ENCODE data around the gene TAF3. TPM values are rescaled to one million over a fixed set of nuclear protein-coding genes. Genes with fewer than 3 reads are reported as not detected.
A peak's percentile ranks its signal among the peaks of the same experiment; 100 is the strongest.

Gene TAF3
- total and polyA plus RNA-seq, 5 donors from 2014 or later, result 6.8 to 20.8 (median 8.8) TPM

DNA sequence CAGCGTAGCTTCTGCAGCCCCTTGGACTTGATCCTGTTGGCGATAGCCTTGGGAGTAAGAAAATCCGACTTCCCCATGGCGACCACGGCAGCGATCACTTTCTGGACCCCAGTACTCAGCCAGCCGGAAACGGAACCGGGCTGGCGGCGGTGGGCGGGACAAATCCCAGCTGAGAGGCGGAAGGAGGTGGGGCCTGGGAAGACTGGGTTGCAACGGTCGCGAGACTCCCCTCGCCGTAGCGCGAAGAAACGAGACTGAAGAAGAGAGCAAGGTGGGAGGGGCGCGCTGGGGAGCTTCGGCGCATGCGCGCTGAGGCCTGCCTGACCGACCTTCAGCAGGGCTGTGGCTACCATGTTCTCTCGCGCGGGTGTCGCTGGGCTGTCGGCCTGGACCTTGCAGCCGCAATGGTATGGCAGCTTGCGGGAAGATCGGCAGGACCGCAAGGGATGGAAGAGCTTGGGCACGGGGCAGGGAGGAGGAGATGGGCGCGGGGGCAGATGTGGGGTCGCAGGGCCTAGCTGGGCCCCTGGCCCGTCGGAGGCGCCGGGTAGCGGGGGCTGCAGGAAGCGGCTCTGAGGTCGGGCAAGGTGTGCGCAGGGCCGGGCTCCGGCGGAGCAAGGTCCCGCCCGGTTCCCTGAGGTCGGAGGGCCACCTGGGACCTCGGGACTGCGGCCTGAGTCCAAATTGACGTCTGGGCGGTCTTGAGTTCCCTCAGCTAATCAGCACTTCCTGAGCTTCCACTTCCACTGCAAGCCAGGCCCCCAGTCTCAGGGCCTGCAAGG is 30.3 kb upstream of the TAF3 start, which contains the start of the genes ATP5F1C and KIN:
ATP5F1C (plus strand) TSS at position 321 of the 782 bp plus-strand sequence; CDS start at position 352, 31 bp downstream.
KIN (minus strand) TSS at position 137 of the 782 bp plus-strand sequence; CDS start at position 77, 60 bp downstream.
- Mint-ChIP-seq H3K4me1 (peaks cover 39 to 71% (median 45%) of the 10 kb centered on the region in 4 donors), H3K4me3 (no peak within 1 kb of the TSS), H3K9me3 (no peaks in the 10 kb centered on the region), H3K27ac (peak within 1 kb of the TSS in 1 of 3 donors; percentile 81), H3K36me3 (peaks cover 21% of the 10 kb centered on the region), H3K27me3 (no peaks in the 10 kb centered on the region)
- Histone ChIP-seq H3K9me3 (ENCODE audit: control insufficient read depth in 2 of 2, low read length in 2 of 2) (no peaks in the 10 kb centered on the region), H3K27me3 (ENCODE audit: control insufficient read depth, insufficient read depth, low read length) (no peaks in the 10 kb centered on the region), H3K36me3 (ENCODE audit: control insufficient read depth, insufficient read depth, low read length) (peaks cover 8% of the 10 kb centered on the region), H3K27ac (ENCODE audit: insufficient read depth, low read length, poor library complexity, severe bottlenecking) (peak within 1 kb of the TSS; percentile 72), H3K4me3 (ENCODE audit: low read depth, low read length) (peak within 1 kb of the TSS; percentile 93), H3K4me1 (ENCODE audit: control insufficient read depth, insufficient read depth, low read length, poor library complexity, severe bottlenecking) (peaks cover 44% of the 10 kb centered on the region)
- DNase-seq (peak; percentile 96 to 98 (median 97)), ATAC-seq (ENCODE audit: low read depth in 2 of 2) (peak; percentile 95 to 97)

GRCh38 chr10:7788639-7789286 is 29.5 kb upstream of the TAF3 start:
- Mint-ChIP-seq H3K36me3 (peaks cover 21% of the 10 kb centered on the region), H3K4me3 (no peak overlapping the region), H3K4me1 (peaks cover 38 to 70% (median 43%) of the 10 kb centered on the region in 4 donors), H3K27me3 (no peaks in the 10 kb centered on the region), H3K9me3 (no peaks in the 10 kb centered on the region), H3K27ac (peak overlapping the region in 1 of 3 donors; percentile 81)
- no peaks in the 10 kb centered on the region for H3K9me3 ChIP-seq (ENCODE audit: control insufficient read depth in 2 of 2, low read length in 2 of 2)
- H3K27ac ChIP-seq (ENCODE audit: insufficient read depth, low read length, poor library complexity, severe bottlenecking), result peak overlapping the region; percentile 72
- peak overlapping the region; percentile 93 for H3K4me3 ChIP-seq (ENCODE audit: low read depth, low read length)
- H3K4me1 ChIP-seq (ENCODE audit: control insufficient read depth, insufficient read depth, low read length, poor library complexity, severe bottlenecking), result peaks cover 44% of the 10 kb centered on the region
- no peaks in the 10 kb centered on the region for H3K27me3 ChIP-seq (ENCODE audit: control insufficient read depth, insufficient read depth, low read length)
- peaks cover 10% of the 10 kb centered on the region for H3K36me3 ChIP-seq (ENCODE audit: control insufficient read depth, insufficient read depth, low read length)
- DNase-seq (no peak), ATAC-seq (ENCODE audit: low read depth in 2 of 2) (no peak)

- H3K36me3 ChIP-seq (ENCODE audit: control insufficient read depth, insufficient read depth, low read length), result peaks cover 9% of the 10 kb centered on the region
- Mint-ChIP-seq H3K9me3 (no peaks in the 10 kb centered on the region), H3K27ac (peak overlapping the region in 1 of 3 donors; percentile 34), H3K27me3 (no peaks in the 10 kb centered on the region), H3K4me1 (peaks cover 44 to 72% (median 47%) of the 10 kb centered on the region in 4 donors), H3K36me3 (peaks cover 21% of the 10 kb centered on the region), H3K4me3 (no peak overlapping the region)
- no peak overlapping the region for H3K27ac ChIP-seq (ENCODE audit: insufficient read depth, low read length, poor library complexity, severe bottlenecking)
- no peak for ATAC-seq (ENCODE audit: low read depth in 2 of 2)
- peak overlapping the region; percentile 93 for H3K4me3 ChIP-seq (ENCODE audit: low read depth, low read length)
- no peak for DNase-seq
- no peaks in the 10 kb centered on the region for H3K27me3 ChIP-seq (ENCODE audit: control insufficient read depth, insufficient read depth, low read length)
- peaks cover 44% of the 10 kb centered on the region for H3K4me1 ChIP-seq (ENCODE audit: control insufficient read depth, insufficient read depth, low read length, poor library complexity, severe bottlenecking)
- no peaks in the 10 kb centered on the region for H3K9me3 ChIP-seq (ENCODE audit: control insufficient read depth in 2 of 2, low read length in 2 of 2)
Measured at GRCh38 chr10:7789390-7789789, 28.9 kb upstream of the TAF3 start.

DNA sequence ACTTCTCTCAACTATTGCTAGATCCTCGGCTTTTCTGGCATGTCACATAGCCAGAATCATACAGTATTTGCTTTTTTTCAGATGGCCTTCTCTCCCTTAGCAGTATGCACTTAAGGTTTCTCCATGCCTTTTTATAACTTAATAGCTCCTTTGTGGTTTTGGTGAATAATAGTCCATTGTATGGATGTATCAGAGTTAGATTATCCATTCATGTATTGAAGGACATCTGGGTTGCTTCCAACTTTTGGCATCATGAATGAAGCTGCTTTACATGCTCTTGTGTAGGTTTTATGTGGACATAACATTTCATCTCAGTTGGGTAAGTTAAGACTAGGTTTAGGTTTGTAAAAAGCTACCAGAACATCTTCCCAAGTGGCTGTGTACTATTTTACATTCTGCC is 25.8 kb upstream of the TAF3 start:
- Histone ChIP-seq H3K27me3 (ENCODE audit: control insufficient read depth, insufficient read depth, low read length) (no peaks in the 10 kb centered on the region), H3K27ac (ENCODE audit: insufficient read depth, low read length, poor library complexity, severe bottlenecking) (no peak overlapping the region), H3K9me3 (ENCODE audit: control insufficient read depth in 2 of 2, low read length in 2 of 2) (no peaks in the 10 kb centered on the region), H3K4me1 (ENCODE audit: control insufficient read depth, insufficient read depth, low read length, poor library complexity, severe bottlenecking) (peaks cover 25% of the 10 kb centered on the region), H3K4me3 (ENCODE audit: low read depth, low read length) (peak overlapping the region; percentile 4), H3K36me3 (ENCODE audit: control insufficient read depth, insufficient read depth, low read length) (peaks cover 21% of the 10 kb centered on the region)
- Mint-ChIP-seq H3K4me3 (peak overlapping the region in 3 of 4 donors; percentile 13 to 62 (median 47)), H3K27ac (peak overlapping the region in 1 of 3 donors; percentile 45), H3K9me3 (no peaks in the 10 kb centered on the region), H3K4me1 (peaks cover 48 to 81% (median 56%) of the 10 kb centered on the region in 4 donors), H3K36me3 (peaks cover 40% of the 10 kb centered on the region), H3K27me3 (no peaks in the 10 kb centered on the region)
- DNase-seq, result no peak
- no peak for ATAC-seq (ENCODE audit: low read depth in 2 of 2)

DNA sequence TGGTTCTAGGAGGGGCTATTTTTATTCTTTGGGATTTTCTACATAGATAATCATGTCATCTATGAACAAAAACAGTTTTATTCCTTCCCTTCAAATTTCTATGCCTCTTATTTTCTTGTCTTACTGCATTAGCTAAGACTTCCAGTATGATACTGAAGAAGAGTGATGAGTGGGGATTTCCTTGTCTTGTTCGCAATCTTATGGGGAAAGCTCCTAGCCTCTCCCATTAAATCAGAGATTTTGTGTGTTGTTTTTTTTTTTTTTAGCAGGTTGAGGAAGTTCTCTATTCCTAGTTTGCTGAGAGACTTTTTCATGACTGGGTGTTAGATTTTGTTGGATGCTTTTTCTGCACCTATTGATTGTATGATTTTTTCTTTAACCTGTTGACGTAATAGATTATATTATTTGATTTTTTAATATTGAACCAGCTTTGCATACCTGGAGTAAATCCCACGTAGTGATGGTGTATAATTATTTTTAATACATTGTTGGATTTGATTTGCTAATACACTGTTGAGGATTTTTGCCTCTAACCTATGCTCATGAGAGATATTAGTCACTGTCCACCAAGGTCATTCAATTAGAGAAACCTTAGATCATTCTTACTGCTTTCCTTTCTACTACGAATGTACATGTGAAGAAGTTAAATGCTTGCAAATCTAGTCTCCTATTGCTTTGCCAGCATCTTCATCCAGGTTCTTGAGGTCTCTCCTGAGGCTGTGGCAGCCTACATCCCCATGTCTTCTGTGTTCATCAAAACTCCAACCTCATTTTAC is 23.9 kb upstream of the TAF3 start:
- Mint-ChIP-seq H3K4me3 (peak overlapping the region in 1 of 4 donors; percentile 52), H3K36me3 (peaks cover 44% of the 10 kb centered on the region), H3K27me3 (no peaks in the 10 kb centered on the region), H3K27ac (peak overlapping the region in 1 of 3 donors; percentile 58), H3K9me3 (no peaks in the 10 kb centered on the region), H3K4me1 (peaks cover 48 to 72% (median 54%) of the 10 kb centered on the region in 4 donors)
- no peaks in the 10 kb centered on the region for H3K9me3 ChIP-seq (ENCODE audit: control insufficient read depth in 2 of 2, low read length in 2 of 2)
- peaks cover 38% of the 10 kb centered on the region for H3K36me3 ChIP-seq (ENCODE audit: control insufficient read depth, insufficient read depth, low read length)
- H3K4me1 ChIP-seq (ENCODE audit: control insufficient read depth, insufficient read depth, low read length, poor library complexity, severe bottlenecking), result peaks cover 14% of the 10 kb centered on the region
- H3K4me3 ChIP-seq (ENCODE audit: low read depth, low read length), result no peak overlapping the region
- ATAC-seq (ENCODE audit: low read depth in 2 of 2) (no peak), DNase-seq (no peak)
- no peak overlapping the region for H3K27ac ChIP-seq (ENCODE audit: insufficient read depth, low read length, poor library complexity, severe bottlenecking)
- no peaks in the 10 kb centered on the region for H3K27me3 ChIP-seq (ENCODE audit: control insufficient read depth, insufficient read depth, low read length)

GRCh38 chr10:7795605-7796004 is 22.7 kb upstream of the TAF3 start:
- Histone ChIP-seq H3K4me1 (ENCODE audit: control insufficient read depth, insufficient read depth, low read length, poor library complexity, severe bottlenecking) (peaks cover 12% of the 10 kb centered on the region), H3K27ac (ENCODE audit: insufficient read depth, low read length, poor library complexity, severe bottlenecking) (no peak overlapping the region), H3K9me3 (ENCODE audit: control insufficient read depth in 2 of 2, low read length in 2 of 2) (no peaks in the 10 kb centered on the region), H3K4me3 (ENCODE audit: low read depth, low read length) (no peak overlapping the region), H3K36me3 (ENCODE audit: control insufficient read depth, insufficient read depth, low read length) (peaks cover 46% of the 10 kb centered on the region), H3K27me3 (ENCODE audit: control insufficient read depth, insufficient read depth, low read length) (no peaks in the 10 kb centered on the region)
- Mint-ChIP-seq H3K9me3 (no peaks in the 10 kb centered on the region), H3K36me3 (peaks cover 50% of the 10 kb centered on the region), H3K4me3 (peak overlapping the region in 2 of 4 donors; percentile 5 to 7), H3K4me1 (peaks cover 45 to 62% (median 48%) of the 10 kb centered on the region in 4 donors), H3K27me3 (no peaks in the 10 kb centered on the region), H3K27ac (peak overlapping the region in 1 of 3 donors; percentile 19)
- ATAC-seq (ENCODE audit: low read depth in 2 of 2), result no peak
- DNase-seq, result no peak

DNA sequence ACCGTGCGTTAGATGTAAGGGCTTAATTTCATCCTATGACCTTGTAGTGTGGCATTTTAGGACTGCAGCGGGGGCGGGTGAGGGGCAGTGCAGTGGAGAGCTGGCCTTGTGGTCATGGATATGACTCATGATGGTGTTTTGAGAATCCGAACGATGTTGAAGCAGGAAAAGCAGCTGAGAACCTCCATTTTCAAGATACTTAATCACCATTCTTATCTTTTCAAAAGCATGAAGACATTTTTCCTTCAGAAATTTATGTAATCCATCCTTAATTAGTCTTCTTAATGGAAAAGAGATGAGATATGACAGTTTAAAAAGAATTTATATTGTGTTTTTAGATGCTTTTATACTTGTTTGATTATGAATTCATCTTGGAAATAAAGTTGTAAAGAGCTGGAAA is 20.7 kb upstream of the TAF3 start:
- Mint-ChIP-seq H3K27ac (peak overlapping the region in 1 of 3 donors; percentile 31), H3K27me3 (no peaks in the 10 kb centered on the region), H3K9me3 (no peaks in the 10 kb centered on the region), H3K36me3 (peaks cover 47% of the 10 kb centered on the region), H3K4me1 (peaks cover 32 to 44% (median 35%) of the 10 kb centered on the region in 4 donors), H3K4me3 (no peak overlapping the region)
- Histone ChIP-seq H3K27ac (ENCODE audit: insufficient read depth, low read length, poor library complexity, severe bottlenecking) (no peak overlapping the region), H3K9me3 (ENCODE audit: control insufficient read depth in 2 of 2, low read length in 2 of 2) (no peaks in the 10 kb centered on the region), H3K27me3 (ENCODE audit: control insufficient read depth, insufficient read depth, low read length) (no peaks in the 10 kb centered on the region), H3K4me3 (ENCODE audit: low read depth, low read length) (no peak overlapping the region), H3K4me1 (ENCODE audit: control insufficient read depth, insufficient read depth, low read length, poor library complexity, severe bottlenecking) (no peaks in the 10 kb centered on the region), H3K36me3 (ENCODE audit: control insufficient read depth, insufficient read depth, low read length) (peaks cover 60% of the 10 kb centered on the region)
- DNase-seq (no peak), ATAC-seq (ENCODE audit: low read depth in 2 of 2) (no peak)
